Activated CD4-positive, alpha-beta T cell treated with anti-CD3 and anti-CD28 coated beads, Interleukin-2, amount 10 ng/mL, durations not matched to agents 24 days and 14 days (primary cell): Measurements from ENCODE around the gene CD4. TPM values are rescaled to one million over a fixed set of nuclear protein-coding genes. Genes with fewer than 3 reads are reported as not detected.

Experiments
- DNase-seq: peaks from one replicate; pipeline ENCODE4 v3.0.0; 2022
- H3K27ac Mint-ChIP-seq: one replicate; pipeline ENCODE4 v1.8.0; 2022; ENCODE audit warnings: mild to moderate bottlenecking, mixed read lengths
- H3K27me3 Mint-ChIP-seq: one replicate; pipeline ENCODE4 v1.8.0; 2022; ENCODE audit warnings: mixed read lengths
- H3K36me3 Mint-ChIP-seq: one replicate; pipeline ENCODE4 v1.8.0; 2022; ENCODE audit warnings: low read depth, mild to moderate bottlenecking, mixed read lengths
- H3K4me1 Mint-ChIP-seq: one replicate; pipeline ENCODE4 v1.8.0; 2021; ENCODE audit warnings: mixed read lengths
- H3K4me3 Mint-ChIP-seq: one replicate; pipeline ENCODE4 v1.8.0; 2022; ENCODE audit warnings: mild to moderate bottlenecking, moderate library complexity, mixed read lengths
- H3K9me3 Mint-ChIP-seq: one replicate; pipeline ENCODE4 v1.8.0; 2021; ENCODE audit warnings: mixed read lengths
- intact Hi-C: fragments of 100-400 bp; cut with micrococcal nuclease; formaldehyde crosslinking; loops from one replicate; pipeline ENCODE4 v1.15.1; 2023
- total RNA-seq: library from RNA; stranded (reverse); gene quantifications from 2 replicates; pipeline ENCODE4 v1.2.3, GENCODE V29; 2022

The CD4 gene
- total RNA-seq, 1 donor from 2014 or later: 271 TPM

DNA sequence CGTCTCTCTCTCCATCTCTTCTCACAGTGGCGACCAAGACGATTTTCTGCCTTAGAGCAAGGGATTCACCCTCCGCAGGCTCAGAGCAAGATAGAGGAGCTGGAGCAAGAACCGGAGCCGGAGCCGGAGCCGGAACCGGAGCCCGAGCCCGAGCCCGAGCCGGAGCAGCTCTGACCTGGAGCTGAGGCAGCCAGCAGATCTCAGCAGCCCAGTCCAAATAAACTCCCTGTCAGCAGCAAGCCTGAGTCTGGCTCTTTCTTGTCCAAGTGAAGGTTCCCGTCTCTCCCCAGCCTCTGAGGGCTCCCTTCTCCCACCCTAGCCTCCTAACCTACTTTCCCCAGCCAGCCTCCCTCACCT, 11.1 kb upstream of the CD4 start:
- Mint-ChIP-seq H3K27ac (peak overlapping the region; percentile 88), H3K36me3 (peaks cover 52% of the 10 kb centered on the region), H3K4me1 (peaks cover 72% of the 10 kb centered on the region), H3K27me3 (no peaks in the 10 kb centered on the region), H3K9me3 (no peaks in the 10 kb centered on the region), H3K4me3 (peak overlapping the region; percentile 84)
- intact Hi-C loops: loop anchor here (2.0 kb wide), 1 partner anchor 89 kb away; the partner anchor contains the start of gene ZNF384
- DNase-seq: no peak

- peak; percentile 97 for DNase-seq
- Mint-ChIP-seq H3K4me1 (peaks cover 76% of the 10 kb centered on the region), H3K36me3 (peaks cover 48% of the 10 kb centered on the region), H3K4me3 (peak overlapping the region; percentile 84), H3K27ac (peak overlapping the region; percentile 88), H3K27me3 (no peaks in the 10 kb centered on the region), H3K9me3 (no peaks in the 10 kb centered on the region)
- intact Hi-C loops: loop anchor here (1.0 to 2.0 kb wide), 3 partner anchors 26 to 90 kb away; partner anchors contain the start of genes MLF2 and ZNF384
Observed at GRCh38 chr12:6778574-6779550, 10.5 kb upstream of the CD4 start.

- peak overlapping the region; percentile 88 for H3K27ac Mint-ChIP-seq
- intact Hi-C loops: loop anchor here (1.0 to 2.0 kb wide), 5 partner anchors 8 to 91 kb away; partner anchors contain the start of genes CD4, LAG3, MLF2 and ZNF384
- DNase-seq: peak; percentile 72
- H3K4me1 Mint-ChIP-seq: peaks cover 78% of the 10 kb centered on the region
- H3K27me3 Mint-ChIP-seq: no peaks in the 10 kb centered on the region
- peaks cover 37% of the 10 kb centered on the region for H3K36me3 Mint-ChIP-seq
- no peaks in the 10 kb centered on the region for H3K9me3 Mint-ChIP-seq
- peak overlapping the region; percentile 35 for H3K4me3 Mint-ChIP-seq
Observed at GRCh38 chr12:6779708-6780432, 9.5 kb upstream of the CD4 start.

DNA sequence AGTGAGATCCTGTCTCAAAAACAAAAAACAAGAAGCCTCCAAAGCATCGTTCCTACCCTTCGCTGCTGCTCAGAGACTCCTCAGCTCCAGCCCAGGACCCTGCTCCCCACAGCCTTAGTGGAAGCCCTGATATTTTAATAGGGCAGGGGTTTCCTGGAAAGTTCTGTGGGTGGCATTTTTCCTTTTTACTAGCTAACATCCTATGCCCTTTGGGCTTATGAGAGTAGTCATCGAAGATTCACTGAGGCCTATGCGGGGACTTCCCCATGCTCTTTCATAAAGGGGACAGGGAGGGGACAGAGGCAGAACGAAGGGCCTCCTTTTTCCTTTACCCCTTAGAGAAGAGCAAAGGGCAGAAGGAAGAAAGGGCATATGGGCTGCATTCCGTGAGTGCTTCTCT, 8.8 kb upstream of the CD4 start:
- intact Hi-C loops: loop anchor here (1.0 kb wide), 2 partner anchors 8 to 9 kb away; partner anchors contain the start of genes CD4 and LAG3
- peak; percentile 75 for DNase-seq
- peak overlapping the region; percentile 68 for H3K4me3 Mint-ChIP-seq
- no peaks in the 10 kb centered on the region for H3K9me3 Mint-ChIP-seq
- peak overlapping the region; percentile 88 for H3K27ac Mint-ChIP-seq
- H3K36me3 Mint-ChIP-seq: peaks cover 30% of the 10 kb centered on the region
- H3K4me1 Mint-ChIP-seq: peaks cover 72% of the 10 kb centered on the region
- H3K27me3 Mint-ChIP-seq: no peaks in the 10 kb centered on the region

DNA sequence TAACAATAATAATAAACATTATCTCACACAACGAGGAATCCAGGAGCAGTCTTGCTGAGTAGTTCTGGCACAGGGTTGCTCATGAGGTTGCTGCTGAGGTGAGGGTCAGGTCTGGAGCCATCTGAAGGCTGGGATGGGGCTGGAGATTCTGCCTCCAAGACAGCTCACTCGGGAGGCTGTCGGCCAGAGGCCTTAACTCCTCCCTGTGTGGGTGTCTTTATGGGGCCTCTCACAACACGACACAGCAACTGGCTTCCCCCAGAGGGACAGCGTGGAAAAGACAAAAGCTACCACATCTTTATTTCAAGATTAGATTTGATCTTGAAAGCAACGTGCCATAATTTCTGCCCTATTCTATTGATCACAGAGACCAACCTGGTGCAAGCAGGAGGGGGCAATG, 7.2 kb upstream of the CD4 start:
- no peaks in the 10 kb centered on the region for H3K9me3 Mint-ChIP-seq
- DNase-seq: no peak
- H3K27ac Mint-ChIP-seq: peak overlapping the region; percentile 54
- H3K4me3 Mint-ChIP-seq: peak overlapping the region; percentile 25
- peaks cover 71% of the 10 kb centered on the region for H3K4me1 Mint-ChIP-seq
- peaks cover 18% of the 10 kb centered on the region for H3K36me3 Mint-ChIP-seq
- intact Hi-C loops: no loop called here
- H3K27me3 Mint-ChIP-seq: no peaks in the 10 kb centered on the region

GRCh38 chr12:6782850-6783566, 6.3 kb upstream of the CD4 start:
- Mint-ChIP-seq H3K36me3 (peaks cover 10% of the 10 kb centered on the region), H3K4me3 (peak overlapping the region; percentile 52), H3K27me3 (no peaks in the 10 kb centered on the region), H3K9me3 (no peaks in the 10 kb centered on the region), H3K27ac (peak overlapping the region; percentile 48), H3K4me1 (peaks cover 66% of the 10 kb centered on the region)
- intact Hi-C loops: no loop called here
- no peak for DNase-seq

DNA sequence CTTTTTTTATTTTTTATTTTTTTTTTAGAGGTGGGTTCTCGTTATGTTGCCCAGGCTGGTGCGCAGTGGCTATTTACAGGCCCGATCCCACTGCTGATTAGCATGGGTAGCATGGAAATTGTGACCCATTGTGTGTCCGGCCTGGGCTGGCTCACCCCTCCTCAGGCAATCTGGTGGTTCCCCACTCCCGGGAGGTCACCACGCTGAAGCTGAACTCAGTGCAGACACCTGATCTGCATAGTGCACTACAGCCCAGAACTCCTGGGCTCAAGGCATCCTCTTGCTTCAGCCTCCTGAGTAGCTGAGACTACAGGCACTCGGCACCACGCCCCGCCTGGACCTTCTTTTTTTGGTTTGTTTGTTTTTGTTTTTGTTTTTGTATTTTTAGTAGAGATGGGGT, 5.5 kb upstream of the CD4 start:
- Mint-ChIP-seq H3K4me1 (peaks cover 64% of the 10 kb centered on the region), H3K36me3 (peaks cover 1% of the 10 kb centered on the region), H3K9me3 (no peaks in the 10 kb centered on the region), H3K27ac (peak overlapping the region; percentile 2), H3K27me3 (no peaks in the 10 kb centered on the region), H3K4me3 (no peak overlapping the region)
- intact Hi-C loops: no loop called here
- DNase-seq: no peak

- Mint-ChIP-seq H3K36me3 (no peaks in the 10 kb centered on the region), H3K27me3 (no peaks in the 10 kb centered on the region), H3K27ac (peak overlapping the region; percentile 72), H3K4me3 (peak overlapping the region; percentile 38), H3K4me1 (peaks cover 64% of the 10 kb centered on the region), H3K9me3 (no peaks in the 10 kb centered on the region)
- intact Hi-C loops: no loop called here
- no peak for DNase-seq
Observed at GRCh38 chr12:6784296-6784695, 5.0 kb upstream of the CD4 start.

GRCh38 chr12:6784761-6785160, 4.6 kb upstream of the CD4 start:
- H3K9me3 Mint-ChIP-seq: no peaks in the 10 kb centered on the region
- H3K36me3 Mint-ChIP-seq: peaks cover 2% of the 10 kb centered on the region
- no peak for DNase-seq
- H3K27ac Mint-ChIP-seq: no peak overlapping the region
- peaks cover 62% of the 10 kb centered on the region for H3K4me1 Mint-ChIP-seq
- intact Hi-C loops: loop anchor here (5.0 kb wide), 1 partner anchor 177 kb away; the partner anchor contains the start of gene CHD4
- H3K4me3 Mint-ChIP-seq: no peak overlapping the region
- H3K27me3 Mint-ChIP-seq: no peaks in the 10 kb centered on the region

DNA sequence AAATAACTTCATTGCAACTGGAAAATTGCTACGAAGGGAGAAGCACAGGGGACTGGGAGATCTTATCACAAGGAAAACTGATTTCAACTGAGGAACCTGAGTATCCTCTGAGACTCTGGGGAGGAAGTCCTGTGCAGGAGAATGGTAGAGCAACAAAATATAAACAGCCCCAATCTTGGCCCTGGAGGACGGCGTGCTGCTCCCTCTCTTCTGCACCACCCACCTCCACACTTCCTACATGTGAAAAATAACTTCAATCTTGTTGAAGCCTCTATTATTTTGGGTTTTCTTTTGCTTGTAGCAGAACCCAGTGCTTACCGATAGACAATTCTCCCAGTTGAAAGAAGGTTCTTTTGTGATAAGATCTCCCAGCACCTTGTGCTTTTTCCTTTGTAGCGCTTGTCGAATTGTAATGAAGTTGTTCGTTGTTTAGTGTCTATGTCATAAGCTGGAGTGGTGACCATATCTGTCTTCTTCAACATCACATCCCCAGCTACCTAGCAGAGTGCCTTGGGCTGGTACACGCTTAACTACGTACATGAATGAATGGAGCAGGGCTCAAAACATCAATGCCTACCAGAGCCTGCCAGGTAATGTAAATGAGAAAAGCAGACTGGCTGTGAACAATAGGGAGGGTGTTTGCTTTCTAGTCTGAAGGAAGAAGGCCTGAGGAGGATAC, 2.8 kb upstream of the CD4 start:
- intact Hi-C loops: loop anchor here (5.0 kb wide), 1 partner anchor 179 kb away; the partner anchor contains the start of gene CHD4

DNA sequence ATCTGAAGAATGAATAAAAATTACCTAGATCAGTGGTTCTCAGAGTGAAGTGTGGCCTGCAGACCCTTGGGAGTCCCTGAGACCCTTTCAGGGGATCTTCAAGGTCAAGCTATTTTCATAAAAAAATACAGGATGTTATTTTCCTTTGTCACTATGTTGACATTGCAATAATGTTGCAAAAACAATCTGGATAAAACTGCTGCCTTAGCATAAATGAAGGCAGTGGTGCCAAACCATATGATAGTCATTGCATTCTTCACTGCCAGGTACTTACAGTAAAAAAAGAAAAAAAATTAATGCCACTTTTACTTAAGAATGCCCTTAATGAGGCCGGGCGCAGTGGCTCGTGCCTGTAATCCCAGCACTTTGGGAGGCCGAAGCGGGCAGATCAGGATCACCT, 2.0 kb upstream of the CD4 start:
- Mint-ChIP-seq H3K4me3 (no peak overlapping the region), H3K9me3 (no peaks in the 10 kb centered on the region), H3K27ac (peak overlapping the region; percentile 70), H3K4me1 (peaks cover 61% of the 10 kb centered on the region), H3K36me3 (peaks cover 22% of the 10 kb centered on the region), H3K27me3 (no peaks in the 10 kb centered on the region)
- DNase-seq: no peak
- intact Hi-C loops: loop anchor here (5.0 kb wide), 1 partner anchor 180 kb away; the partner anchor contains the start of gene CHD4

More for the DNA sequence above, 2.8 kb upstream of the CD4 start:
- DNase-seq: peak; percentile 73
- Mint-ChIP-seq H3K9me3 (no peaks in the 10 kb centered on the region), H3K27ac (peak overlapping the region; percentile 70), H3K27me3 (no peaks in the 10 kb centered on the region), H3K4me1 (peaks cover 57% of the 10 kb centered on the region), H3K4me3 (peak overlapping the region; percentile 68), H3K36me3 (peaks cover 16% of the 10 kb centered on the region)

DNA sequence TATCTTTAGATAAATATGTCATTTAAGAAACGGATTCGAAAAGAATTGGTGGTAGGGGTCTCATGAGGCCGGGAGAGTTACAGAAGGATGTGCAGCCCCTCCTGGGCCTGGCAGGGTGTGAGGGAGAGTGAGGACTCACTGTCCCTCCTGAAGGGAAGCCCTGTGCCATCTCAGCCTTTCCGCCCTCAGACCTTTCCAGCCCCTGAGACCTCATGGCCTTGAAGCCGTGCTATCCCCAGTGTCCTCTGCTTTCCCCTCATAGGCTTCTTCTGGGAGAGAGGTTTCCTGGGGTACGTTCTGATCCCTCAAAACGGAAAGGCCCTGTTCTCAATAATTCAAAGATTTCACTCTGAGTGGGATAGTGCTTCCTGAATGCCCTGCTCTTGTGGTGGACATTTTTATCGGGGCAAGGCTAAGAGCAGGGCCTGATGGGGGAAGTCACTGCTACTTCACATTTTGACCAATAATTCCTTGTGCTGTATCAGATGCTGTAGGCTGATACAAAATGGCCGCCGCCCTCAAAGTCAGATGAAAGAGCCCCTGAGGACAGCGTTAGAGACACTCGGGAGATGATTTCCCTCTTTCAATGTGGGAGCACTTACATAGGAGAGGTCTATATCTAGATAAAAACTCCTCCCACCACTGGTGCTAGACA, 1.3 kb downstream of the CD4 start:
- Mint-ChIP-seq H3K27ac (peak overlapping the region; percentile 93), H3K36me3 (peaks cover 48% of the 10 kb centered on the region), H3K4me3 (peak overlapping the region; percentile 97), H3K9me3 (no peaks in the 10 kb centered on the region), H3K27me3 (no peaks in the 10 kb centered on the region), H3K4me1 (peaks cover 56% of the 10 kb centered on the region)
- intact Hi-C loops: loop anchor here (2.0 to 5.0 kb wide), 2 partner anchors 37 to 66 kb away; partner anchors contain the start of genes COPS7A and P3H3
- DNase-seq: peak; percentile 84
